PC-9 (cell line): ENCODE measurements around the gene ATP1A2.

Source experiments
- CTCF ChIP-seq: fragments of 200-600 bp; sonication (generic); conservative IDR thresholded peaks from 2 replicates; pipeline ENCODE4 v1.6.1; 2017; ENCODE audit warnings: mixed run types, antibody characterized with exemption, mild to moderate bottlenecking, moderate library complexity
- EZH2 ChIP-seq: fragments of 200-600 bp; sonication (generic); IDR thresholded peaks from 2 replicates; pipeline ENCODE4 v1.8.0; 2017; ENCODE audit warnings: antibody characterized with exemption, low read depth

- no peak for TF ChIP-seq CTCF
- no peak for TF ChIP-seq EZH2
These were observed 70.7 kb downstream of the ATP1A2 start for GRCh38 chr1:160186246-160186645.
